ENCODE results near the gene PYGB. TPM values are rescaled to one million over a fixed set of nuclear protein-coding genes. Genes with fewer than 3 reads are reported as not detected.
"Not testable (repeated sequence)": the region's sequence is repeated elsewhere in the genome, so short reads cannot be mapped to it uniquely, and the experiment has no call there.

The PYGB gene
- total and polyA plus RNA-seq, 4 donors, result 30.3 to 90.3 (median 47.3) TPM

DNA sequence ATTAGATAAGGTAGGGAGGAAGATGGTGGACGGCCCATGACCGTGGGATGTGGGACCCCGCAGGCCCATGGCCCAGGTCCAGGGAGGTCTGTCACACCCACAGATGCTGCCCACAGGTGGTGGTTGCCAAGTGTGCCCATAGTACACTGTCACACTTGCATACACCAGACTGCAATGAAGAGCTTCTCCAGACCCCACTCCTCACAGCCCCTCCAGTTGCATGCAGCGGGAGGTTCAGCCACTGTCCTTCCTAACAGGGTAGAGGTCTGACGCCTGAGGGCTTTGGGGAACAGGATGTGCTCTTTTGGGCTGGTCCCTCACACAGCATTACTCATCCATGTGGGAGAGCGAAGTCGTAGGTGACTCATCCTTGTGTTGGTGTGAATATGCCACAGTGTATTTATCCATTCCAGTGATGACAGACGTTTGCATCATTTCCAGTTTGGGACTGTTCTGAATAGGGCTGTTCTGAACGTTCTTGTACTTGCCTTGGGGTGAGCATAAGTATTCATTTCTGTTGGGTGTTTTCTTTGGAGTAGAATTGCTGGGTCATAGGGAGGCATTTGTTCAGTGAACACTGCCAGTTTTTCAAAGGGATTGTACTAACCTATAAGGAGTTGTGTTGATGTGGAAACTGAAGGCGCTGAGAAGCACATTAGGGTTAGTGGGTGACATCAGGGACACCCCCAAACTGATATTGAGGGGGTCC lies 10.1 kb upstream of the PYGB start:
- DNase-seq, result no peak
- peaks cover 0 to 2% (median 0%) of the 10 kb centered on the region in 4 donors for H3K9me3 ChIP-seq (ENCODE audit: control insufficient read depth in 4 of 4, insufficient read depth in 3 of 4, low read length in 3 of 4)
- TF ChIP-seq, protein P1, sequence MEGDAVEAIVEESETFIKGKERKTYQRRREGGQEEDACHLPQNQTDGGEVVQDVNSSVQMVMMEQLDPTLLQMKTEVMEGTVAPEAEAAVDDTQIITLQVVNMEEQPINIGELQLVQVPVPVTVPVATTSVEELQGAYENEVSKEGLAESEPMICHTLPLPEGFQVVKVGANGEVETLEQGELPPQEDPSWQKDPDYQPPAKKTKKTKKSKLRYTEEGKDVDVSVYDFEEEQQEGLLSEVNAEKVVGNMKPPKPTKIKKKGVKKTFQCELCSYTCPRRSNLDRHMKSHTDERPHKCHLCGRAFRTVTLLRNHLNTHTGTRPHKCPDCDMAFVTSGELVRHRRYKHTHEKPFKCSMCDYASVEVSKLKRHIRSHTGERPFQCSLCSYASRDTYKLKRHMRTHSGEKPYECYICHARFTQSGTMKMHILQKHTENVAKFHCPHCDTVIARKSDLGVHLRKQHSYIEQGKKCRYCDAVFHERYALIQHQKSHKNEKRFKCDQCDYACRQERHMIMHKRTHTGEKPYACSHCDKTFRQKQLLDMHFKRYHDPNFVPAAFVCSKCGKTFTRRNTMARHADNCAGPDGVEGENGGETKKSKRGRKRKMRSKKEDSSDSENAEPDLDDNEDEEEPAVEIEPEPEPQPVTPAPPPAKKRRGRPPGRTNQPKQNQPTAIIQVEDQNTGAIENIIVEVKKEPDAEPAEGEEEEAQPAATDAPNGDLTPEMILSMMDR (IDR thresholded peaks at IDR 0.05; ENCODE audit: control extremely low read depth, extremely low read depth), result no peak
- H3K4me1 ChIP-seq (ENCODE audit: control insufficient read depth in 5 of 5, insufficient read depth in 5 of 5, low read length in 5 of 5), result peaks cover 0 to 13% (median 0%) of the 10 kb centered on the region in 5 donors
- WGBS, 2 donors, result 48 to 70% methylated on average over 10 of the region's 10 CpGs
- peaks cover 0 to 3% (median 0%) of the 10 kb centered on the region in 3 donors for H3K27me3 ChIP-seq (ENCODE audit: control insufficient read depth in 3 of 3, insufficient read depth in 3 of 3, low read length in 2 of 3)
- no peak overlapping the region for H3K9ac ChIP-seq (ENCODE audit: insufficient read depth in 1 of 2, low read length in 2 of 2)
- peak overlapping the region; percentile 61 to 67 for H3K27ac ChIP-seq (ENCODE audit: low read depth in 1 of 2, low read length in 1 of 2)
- peak; percentile 88 for ATAC-seq (ENCODE audit: insufficient read depth, low FRiP score)
- no peak overlapping the region for H3K4me3 ChIP-seq
- H3K36me3 ChIP-seq (ENCODE audit: control insufficient read depth in 4 of 4, insufficient read depth in 4 of 4, low read length in 4 of 4), result no peaks in the 10 kb centered on the region

DNA sequence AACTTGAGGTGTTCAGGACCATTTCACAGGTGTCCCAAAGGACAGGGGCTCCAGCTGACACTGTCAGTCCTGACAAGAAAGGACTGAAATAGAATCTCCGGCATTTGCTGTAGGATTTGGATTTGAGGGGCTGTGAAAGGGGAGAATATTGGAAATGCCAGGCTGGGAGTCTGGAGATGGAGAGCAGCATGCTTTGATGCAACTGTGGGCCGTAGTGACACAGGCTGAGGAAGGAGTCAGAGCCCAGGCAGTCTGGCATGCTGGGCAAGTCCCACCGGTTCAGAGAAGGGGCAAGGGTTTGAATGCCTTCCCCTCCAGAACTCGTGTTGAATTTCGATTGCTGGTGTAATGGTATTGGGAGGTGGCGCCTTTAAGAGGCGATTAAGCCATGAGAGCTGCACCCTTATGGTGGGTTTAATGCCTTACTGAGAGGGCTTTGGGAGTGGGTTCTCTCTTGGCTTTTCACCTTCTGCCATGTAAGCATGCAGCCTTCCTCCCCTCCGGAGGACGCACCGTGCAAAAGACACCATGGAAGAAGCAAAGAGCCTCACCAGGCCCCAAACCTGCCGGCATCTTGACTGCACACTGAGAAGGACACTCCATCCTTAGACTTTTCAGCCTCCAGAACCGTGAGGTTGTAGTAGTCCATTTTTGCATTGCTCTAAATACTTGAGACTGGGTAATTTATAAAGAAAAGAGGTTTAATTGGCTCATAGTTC lies 9.4 kb upstream of the PYGB start:
- Histone ChIP-seq H3K4me1 (ENCODE audit: control insufficient read depth in 5 of 5, insufficient read depth in 5 of 5, low read length in 5 of 5) (peaks cover 0 to 12% (median 0%) of the 10 kb centered on the region in 5 donors), H3K4me3 (no peak overlapping the region), H3K9me3 (ENCODE audit: control insufficient read depth in 4 of 4, insufficient read depth in 3 of 4, low read length in 3 of 4) (peaks cover 0 to 2% (median 0%) of the 10 kb centered on the region in 4 donors), H3K36me3 (ENCODE audit: control insufficient read depth in 4 of 4, insufficient read depth in 4 of 4, low read length in 4 of 4) (no peaks in the 10 kb centered on the region), H3K27ac (ENCODE audit: low read depth in 1 of 2, low read length in 1 of 2) (peak overlapping the region; percentile 61 to 67), H3K9ac (ENCODE audit: insufficient read depth in 1 of 2, low read length in 2 of 2) (no peak overlapping the region), H3K27me3 (ENCODE audit: control insufficient read depth in 3 of 3, insufficient read depth in 3 of 3, low read length in 2 of 3) (peaks cover 0 to 3% (median 0%) of the 10 kb centered on the region in 3 donors)
- DNase-seq, result no peak
- TF ChIP-seq, protein P1 (IDR thresholded peaks at IDR 0.05; ENCODE audit: control extremely low read depth, extremely low read depth), result no peak
- no peak for ATAC-seq (ENCODE audit: insufficient read depth, low FRiP score)
- WGBS, 2 donors, result 91 to 95% methylated on average over 12 of the region's 12 CpGs

DNA sequence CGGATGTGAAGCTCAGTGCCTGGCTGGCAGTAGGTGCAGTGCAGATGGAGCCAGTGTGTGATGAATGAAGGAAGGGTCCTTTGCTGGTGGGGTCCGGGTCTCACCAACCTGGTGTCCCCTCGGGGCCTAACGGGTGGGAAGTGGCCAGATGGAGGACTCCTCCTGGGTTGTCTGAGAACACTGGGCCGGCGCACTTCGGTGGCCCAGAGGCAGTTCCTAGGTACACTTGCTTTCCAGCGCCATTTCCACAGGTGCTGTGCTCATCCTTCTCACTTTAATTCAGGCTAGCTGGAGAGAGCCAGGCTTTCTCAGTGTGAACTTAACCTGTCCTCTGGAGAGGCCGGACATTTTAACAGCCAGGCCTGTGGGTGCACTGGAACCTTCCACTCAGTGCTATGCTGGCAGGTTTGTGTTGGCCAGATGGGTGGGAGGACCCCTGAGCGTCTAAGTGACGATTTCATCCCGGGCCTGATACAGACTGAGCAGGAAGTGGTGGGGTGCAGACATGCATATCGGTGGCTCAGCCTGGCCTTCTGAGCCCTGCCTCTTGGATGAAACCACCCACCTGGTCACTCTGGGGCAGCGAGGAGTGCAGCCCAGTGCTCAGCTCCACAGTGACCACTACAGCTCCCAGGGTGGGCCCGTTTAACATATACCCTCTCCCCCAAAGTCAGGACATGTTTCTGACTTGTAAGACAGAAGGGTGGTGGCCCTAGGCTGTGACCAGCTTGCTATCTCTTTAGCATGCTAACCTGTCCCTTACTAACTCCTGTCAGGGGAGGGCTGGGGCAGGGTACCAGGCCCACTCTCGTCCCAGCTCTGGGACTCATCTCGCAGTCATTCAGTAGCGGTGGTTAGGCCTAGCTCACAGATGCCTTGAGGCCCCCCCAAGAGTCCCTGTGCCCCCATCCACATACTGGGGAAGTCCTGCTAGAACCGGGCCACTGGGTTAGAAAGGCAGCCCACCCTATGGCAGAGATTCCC lies 8.2 kb upstream of the PYGB start:
- ATAC-seq (ENCODE audit: insufficient read depth, low FRiP score) (no peak), DNase-seq (no peak)
- peaks cover 0 to 2% (median 0%) of the 10 kb centered on the region in 4 donors for H3K9me3 ChIP-seq (ENCODE audit: control insufficient read depth in 4 of 4, insufficient read depth in 3 of 4, low read length in 3 of 4)
- H3K9ac ChIP-seq (ENCODE audit: insufficient read depth in 1 of 2, low read length in 2 of 2), result no peak overlapping the region
- WGBS, 2 donors, result 90 to 92% methylated on average over 19 of the region's 19 CpGs
- H3K4me1 ChIP-seq (ENCODE audit: control insufficient read depth in 5 of 5, insufficient read depth in 5 of 5, low read length in 5 of 5), result peaks cover 0 to 12% (median 0%) of the 10 kb centered on the region in 5 donors
- TF ChIP-seq, protein P1 (IDR thresholded peaks at IDR 0.05; ENCODE audit: control extremely low read depth, extremely low read depth), result no peak
- H3K27ac ChIP-seq (ENCODE audit: low read depth in 1 of 2, low read length in 1 of 2), result no peak overlapping the region
- H3K27me3 ChIP-seq (ENCODE audit: control insufficient read depth in 3 of 3, insufficient read depth in 3 of 3, low read length in 2 of 3), result peaks cover 0 to 3% (median 0%) of the 10 kb centered on the region in 3 donors
- H3K4me3 ChIP-seq, result no peak overlapping the region
- H3K36me3 ChIP-seq (ENCODE audit: control insufficient read depth in 4 of 4, insufficient read depth in 4 of 4, low read length in 4 of 4), result no peaks in the 10 kb centered on the region

DNA sequence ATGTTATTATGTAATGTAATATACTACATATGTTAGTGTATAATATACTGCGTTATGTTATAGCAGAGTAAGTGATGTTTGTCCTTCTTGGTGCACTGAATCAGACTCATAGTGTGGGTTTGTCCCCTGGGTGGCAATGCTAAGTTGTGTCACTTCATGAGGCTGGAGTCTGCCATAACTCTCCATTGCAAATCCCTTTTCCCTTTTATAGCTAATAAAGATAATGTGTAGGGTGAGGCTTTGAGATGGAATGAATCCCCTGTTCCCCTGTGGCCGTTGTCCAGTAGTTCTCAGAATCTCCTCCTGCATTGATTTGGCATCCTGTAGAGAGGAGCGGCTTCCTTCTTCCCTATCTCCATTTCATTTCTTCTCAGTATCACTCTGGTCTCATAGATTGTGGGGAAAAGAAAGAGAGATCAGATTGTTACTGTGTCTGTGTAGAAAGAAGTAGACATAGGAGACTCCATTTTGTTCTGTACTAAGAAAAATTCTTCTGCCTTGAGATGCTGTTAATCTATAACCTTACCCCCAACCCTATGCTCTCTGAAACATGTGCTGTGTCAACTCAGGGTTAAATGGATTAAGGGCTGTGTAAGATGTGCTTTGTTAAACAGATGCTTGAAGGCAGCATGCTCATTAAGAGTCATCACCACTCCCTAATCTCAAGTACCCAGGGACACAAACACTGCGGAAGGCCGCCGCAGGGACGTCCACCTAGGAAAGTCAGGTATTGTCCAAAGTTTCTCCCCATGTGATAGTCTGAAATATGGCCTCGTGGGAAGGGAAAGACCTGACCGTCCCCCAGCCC lies 6.8 kb upstream of the PYGB start:
- peaks cover 0 to 12% (median 0%) of the 10 kb centered on the region in 5 donors for H3K4me1 ChIP-seq (ENCODE audit: control insufficient read depth in 5 of 5, insufficient read depth in 5 of 5, low read length in 5 of 5)
- DNase-seq; H3K9ac ChIP-seq (ENCODE audit: insufficient read depth in 1 of 2, low read length in 2 of 2); ATAC-seq (ENCODE audit: insufficient read depth, low FRiP score); H3K36me3 ChIP-seq (ENCODE audit: control insufficient read depth in 4 of 4, insufficient read depth in 4 of 4, low read length in 4 of 4); H3K4me3 ChIP-seq; H3K9me3 ChIP-seq (ENCODE audit: control insufficient read depth in 4 of 4, insufficient read depth in 3 of 4, low read length in 3 of 4); H3K27ac ChIP-seq (ENCODE audit: low read depth in 1 of 2, low read length in 1 of 2); H3K27me3 ChIP-seq (ENCODE audit: control insufficient read depth in 3 of 3, insufficient read depth in 3 of 3, low read length in 2 of 3): not testable (repeated sequence)
- WGBS, 2 donors, result 54 to 69% methylated on average over 9 of the region's 9 CpGs

DNA sequence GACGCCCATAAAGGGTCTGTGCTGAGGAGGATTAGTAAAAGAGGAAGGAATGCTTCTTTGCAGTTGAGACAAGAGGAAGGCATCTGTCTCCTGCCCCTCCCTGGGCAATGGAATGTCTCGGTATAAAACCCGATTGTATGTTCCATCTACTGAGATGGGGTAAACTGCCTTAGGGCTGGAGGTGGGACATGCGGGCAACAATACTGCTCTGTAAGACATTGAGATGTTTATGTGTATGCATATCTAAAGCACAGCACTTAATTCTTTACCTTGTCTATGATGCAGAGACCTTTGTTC lies 6.3 kb upstream of the PYGB start:
- ATAC-seq (ENCODE audit: insufficient read depth, low FRiP score); H3K4me3 ChIP-seq; H3K9me3 ChIP-seq (ENCODE audit: control insufficient read depth in 4 of 4, insufficient read depth in 3 of 4, low read length in 3 of 4); H3K36me3 ChIP-seq (ENCODE audit: control insufficient read depth in 4 of 4, insufficient read depth in 4 of 4, low read length in 4 of 4); H3K27ac ChIP-seq (ENCODE audit: low read depth in 1 of 2, low read length in 1 of 2); DNase-seq; H3K9ac ChIP-seq (ENCODE audit: insufficient read depth in 1 of 2, low read length in 2 of 2); H3K27me3 ChIP-seq (ENCODE audit: control insufficient read depth in 3 of 3, insufficient read depth in 3 of 3, low read length in 2 of 3): not testable (repeated sequence)
- peaks cover 0 to 13% (median 0%) of the 10 kb centered on the region in 5 donors for H3K4me1 ChIP-seq (ENCODE audit: control insufficient read depth in 5 of 5, insufficient read depth in 5 of 5, low read length in 5 of 5)
- WGBS, 2 donors, result 18 to 19% methylated on average over 4 of the region's 4 CpGs
